HCT116 (cell line): ENCODE data around the gene XRN2.

Source experiments
- CTCF ChIP-seq, 3 experiments: fragments of 200-600 bp in 1 of 3; sonication (generic) in 1 of 3; IDR thresholded peaks in 2 of 3; conservative IDR thresholded peaks in 1 of 3; 2 replicates each; pipeline ENCODE4 v1.5.1; 2012 to 2017; ENCODE audit warnings: low read depth in 2 of 3, low read length in 2 of 3, antibody characterized with exemption in 1 of 3, borderline replicate concordance in 1 of 3, control low read depth in 1 of 3, mild to moderate bottlenecking in 1 of 3, mixed read lengths in 1 of 3, mixed run types in 1 of 3, moderate library complexity in 1 of 3; ENCODE audit not compliant: insufficient read depth in 1 of 3
- EZH2 ChIP-seq: fragments of 200-600 bp; sonication (generic); IDR thresholded peaks from 2 replicates; pipeline ENCODE4 v1.6.1; 2017; ENCODE audit warnings: antibody characterized with exemption, mixed run types
- EZH2phosphoT487 ChIP-seq: fragments of 200-600 bp; IDR thresholded peaks from 2 replicates; pipeline ENCODE4 v1.6.1; 2018; ENCODE audit warnings: antibody characterized with exemption, borderline replicate concordance
- MAX ChIP-seq: IDR thresholded peaks from 2 replicates; pipeline ENCODE4 v1.6.1; 2012
- POLR2A ChIP-seq: IDR thresholded peaks from 2 replicates; pipeline ENCODE4 v1.7.0; 2011; ENCODE audit warnings: borderline replicate concordance; ENCODE audit not compliant: insufficient read depth, insufficient read length; ENCODE audit errors: extremely low read depth
- POLR2AphosphoS5 ChIP-seq: IDR thresholded peaks from 2 replicates; pipeline ENCODE4 v1.6.1; 2011; ENCODE audit warnings: mild to moderate bottlenecking, low read depth, low read length, moderate library complexity
- RAD21 ChIP-seq: IDR thresholded peaks from 2 replicates; pipeline ENCODE4 v1.6.1; 2012; ENCODE audit warnings: low read depth, mild to moderate bottlenecking
- SIN3A ChIP-seq: IDR thresholded peaks from 2 replicates; pipeline ENCODE4 v1.6.1; 2012; ENCODE audit warnings: low read depth
- YY1 ChIP-seq: IDR thresholded peaks from 2 replicates; pipeline ENCODE4 v1.6.1; 2011; ENCODE audit warnings: low read length, low read depth, moderate library complexity, mild to moderate bottlenecking; ENCODE audit not compliant: insufficient replicate concordance; ENCODE audit errors: extremely low read depth

GRCh38 chr20:21357844-21358243, 54.7 kb downstream of the XRN2 start:
- TF ChIP-seq EZH2 (no peak), CTCF (IDR thresholded peaks at IDR 0.05 in 2 of 3, conservative IDR thresholded peaks at IDR 0.05 in 1 of 3; ENCODE audit: borderline replicate concordance in 1 of 3, insufficient read depth in 1 of 3, low read depth in 2 of 3, low read length in 2 of 3) (no peak), EZH2phosphoT487 (no peak), SIN3A (no peak), POLR2A (no peak), YY1 (no peak), POLR2AphosphoS5 (no peak), MAX (no peak), RAD21 (no peak)
